Caki2 (cell line): ENCODE measurements around the gene HOXA6. TPM values are rescaled to one million over a fixed set of nuclear protein-coding genes. Genes with fewer than 3 reads are reported as not detected.
A peak's percentile ranks its signal among the peaks of the same experiment; 100 is the strongest.

Source experiments
- DNase-seq: peaks from one replicate; pipeline ENCODE4 v3.0.0-alpha.2; 2015; ENCODE audit warnings: low read depth
- in situ Hi-C: cut with HindIII; loops from 2 replicates; pipeline ENCODE4 v1.10.0; 2016; ENCODE audit warnings: low sequenced_read_pairs, low pct_unique_long_range_greater_than_20kb, mixed read lengths
- total RNA-seq: library from RNA; depleted of rRNA; stranded (reverse); fragments of >200 nt; shearing (Covaris generic); gene quantifications from 2 replicates; pipeline ENCODE4 v1.2.3, GENCODE V29; 2014; ENCODE audit warnings: low replicate concordance; rRNA removed

Gene HOXA6
- total RNA-seq, 1 experiment from 2014 or later, result 1.2 TPM

DNA sequence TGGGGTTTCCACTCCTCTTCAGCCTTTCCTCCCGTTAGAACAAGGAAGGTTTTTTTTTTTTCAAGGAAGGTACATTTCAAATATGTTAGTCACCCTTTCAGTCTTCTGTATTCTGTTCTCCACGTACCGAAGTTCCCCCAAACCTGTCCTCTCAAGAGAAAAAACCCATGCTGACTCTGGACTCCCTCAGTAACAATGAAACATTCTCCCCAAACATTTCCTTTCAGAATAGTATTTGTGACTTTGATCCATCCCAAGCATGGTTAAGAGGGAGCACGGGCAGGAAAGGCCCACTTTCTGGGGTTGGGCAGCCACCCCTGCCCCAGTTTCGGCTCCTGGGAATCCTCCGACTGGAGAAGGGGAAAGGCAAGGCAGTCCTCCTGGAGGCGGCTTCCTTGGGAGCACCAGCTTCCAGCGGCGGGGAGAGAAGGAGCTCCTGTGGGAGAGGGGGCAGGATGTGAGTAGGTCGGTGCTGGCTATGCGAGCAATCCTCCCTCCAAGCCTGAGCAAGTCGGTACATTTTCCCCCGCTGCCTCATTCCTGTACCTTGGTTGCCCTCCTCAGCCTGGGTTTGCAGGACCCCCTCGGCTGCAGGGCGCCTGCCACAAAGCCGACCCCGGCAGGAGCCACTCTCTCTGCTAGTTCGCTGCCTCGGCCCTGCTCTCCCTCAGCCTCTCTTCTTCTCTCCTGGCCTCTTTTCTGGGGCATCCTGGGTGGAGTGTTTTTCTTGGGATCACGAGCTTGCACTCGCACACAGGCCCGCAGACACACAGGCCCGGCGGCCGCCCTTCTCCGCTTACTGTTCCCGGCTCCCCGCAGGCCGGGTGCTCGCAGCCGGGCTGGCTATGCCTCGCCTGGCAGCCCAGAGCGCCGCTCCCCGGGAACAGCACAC lies 49.6 kb downstream of the HOXA6 start:
- in situ Hi-C loops, result no loop called here
- DNase-seq, result peak; percentile 48

DNA sequence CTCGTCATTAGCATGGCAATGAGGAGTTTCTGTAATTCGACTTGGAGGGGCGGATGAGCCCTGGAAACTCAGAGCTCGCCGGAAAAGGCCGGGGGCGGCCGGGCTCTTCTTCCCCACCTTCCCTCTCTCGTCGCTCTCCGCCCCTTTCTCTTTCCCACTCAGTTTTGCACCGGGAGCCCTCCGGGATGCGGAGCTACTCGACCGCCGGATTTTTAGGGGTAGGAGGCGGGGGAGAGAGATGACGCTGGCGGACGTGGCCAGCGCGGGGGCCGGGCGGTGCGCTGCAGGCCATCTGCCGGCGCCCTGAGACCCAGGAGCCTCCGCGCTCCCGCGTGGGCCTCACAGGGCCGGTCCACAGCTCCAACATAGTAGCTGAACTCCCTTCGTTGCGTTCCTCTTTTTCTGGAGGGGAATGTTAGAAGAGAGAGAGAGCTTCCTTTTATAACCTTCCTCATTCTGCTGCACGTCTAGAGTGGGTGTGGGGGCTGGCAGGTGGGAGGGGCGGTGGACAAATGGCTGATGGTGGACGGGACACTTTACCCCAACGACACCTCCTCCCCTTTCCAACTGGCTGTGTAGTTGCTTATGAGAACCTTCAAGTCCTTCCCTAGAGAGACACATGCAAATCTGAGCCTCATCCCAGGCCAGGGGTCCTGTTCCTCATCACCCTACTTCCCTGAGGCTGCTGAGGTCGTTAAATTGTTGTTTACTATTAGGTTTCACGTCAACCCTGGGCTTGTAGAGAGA lies 50.6 kb downstream of the HOXA6 start:
- peak; percentile 57 for DNase-seq
- in situ Hi-C loops, result no loop called here

DNA sequence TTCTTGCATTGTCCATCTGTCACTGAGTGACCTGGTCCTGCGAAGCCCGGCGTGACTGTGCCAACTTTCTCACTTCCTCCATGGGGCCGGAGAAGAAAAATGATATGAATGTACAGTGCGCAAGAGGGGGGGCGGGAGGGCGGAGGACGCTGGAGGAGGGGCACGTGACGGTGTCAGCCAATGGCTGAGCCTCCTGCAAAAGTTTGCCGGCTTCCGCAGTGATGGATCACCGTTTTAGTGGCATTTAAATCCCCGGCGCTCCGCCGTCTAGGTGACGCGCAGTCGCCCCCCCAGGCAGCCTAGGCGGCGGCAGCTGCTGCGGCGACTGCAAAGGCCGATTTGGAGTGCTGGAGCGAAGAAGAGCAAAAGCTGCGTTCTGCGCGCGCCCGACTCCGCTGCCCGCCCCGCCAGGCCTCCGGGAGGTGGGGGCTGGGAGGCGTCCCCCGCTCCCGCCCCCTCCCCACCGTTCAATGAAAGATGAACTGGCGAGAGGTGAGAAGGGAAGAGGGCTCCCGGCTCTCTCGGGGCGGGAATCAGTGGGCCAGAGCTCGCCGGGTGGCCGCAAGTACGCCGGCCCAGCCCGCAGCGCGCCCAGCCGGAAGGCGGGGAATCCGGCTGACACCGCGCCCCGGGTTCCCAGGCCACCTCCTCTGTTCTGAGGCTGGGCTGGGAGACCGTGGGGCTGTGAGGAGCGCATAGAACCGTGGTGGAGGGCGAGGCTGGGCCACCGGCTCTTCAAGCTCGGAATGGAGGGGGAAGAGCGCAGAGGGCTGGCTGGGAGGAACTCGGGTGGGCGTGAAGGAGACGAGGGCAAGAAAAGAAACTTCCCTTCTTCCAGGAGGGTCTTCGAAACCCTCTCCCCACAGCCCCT lies 51.4 kb downstream of the HOXA6 start, which contains the start of gene HOXA1:
HOXA1 (minus strand) TSS at position 104 of the 871 bp plus-strand sequence; CDS start at position 16, 88 bp downstream.
- in situ Hi-C loops, result no loop called here
- peak; percentile 94 for DNase-seq

Other genes with a start within 250 kb of the HOXA6 start
- gene HOXA1, start 51.8 kb downstream of the HOXA6 start, total RNA-seq, result 0.38 and 3.9 TPM in 2 replicates
- gene HOXA2, start 45.1 kb downstream of the HOXA6 start, total RNA-seq, result 0.30 TPM in 1 of 2 replicates, not detected in the other
- gene HOXA4, start 17.0 kb downstream of the HOXA6 start, total RNA-seq, result 5.6 and 10.3 TPM in 2 replicates
- gene HOXA5, start 4.1 kb downstream of the HOXA6 start, total RNA-seq, result 53.0 and 130 TPM in 2 replicates
- 3.3 and 32.9 TPM in 2 replicates for gene HOXA3, start 4.8 kb upstream of the HOXA6 start, total RNA-seq
- 5.1 TPM in 1 of 2 replicates, not detected in the other for gene HOXA7, start 8.9 kb upstream of the HOXA6 start, total RNA-seq
- gene HOXA9, start 17.8 kb upstream of the HOXA6 start, total RNA-seq, result 46.9 and 62.2 TPM in 2 replicates
- 22.1 and 31.5 TPM in 2 replicates for gene HOXA10, start 26.5 kb upstream of the HOXA6 start, total RNA-seq
- not detected in 2 replicates for gene HOXA11, start 37.5 kb upstream of the HOXA6 start, total RNA-seq
- 0.70 and 1.2 TPM in 2 replicates for gene HOXA13, start 52.3 kb upstream of the HOXA6 start, total RNA-seq
- not detected in 2 replicates for gene EVX1, start 95.0 kb upstream of the HOXA6 start, total RNA-seq